GM12878 (cell line): ENCODE results near the gene RPS27L. TPM values are rescaled to one million over a fixed set of nuclear protein-coding genes. Genes with fewer than 3 reads are reported as not detected.
A peak's percentile ranks its signal among the peaks of the same experiment; 100 is the strongest.

Source experiments
- ATAC-seq: fragments of 200-7000 bp; cut with Tn5 transposase; 3 replicates; pipeline ENCODE4 v1.9.1; 2020; ENCODE audit warnings: mild to moderate bottlenecking, moderate library complexity
- BruUV-seq: library from RNA; stranded (reverse); fragments of 400-500 nt; replicated peaks from 2 replicates; lab custom pipeline; 2021; lab: Mats Ljungman, UMichigan
- CTCF ChIA-PET: fragments of 300-600 bp; sonication (Branson Sonifier 250); formaldehyde crosslinking; extraction: SDS; loops from one replicate; lab custom pipeline; 2021; ENCODE audit warnings: inconsistent platforms; lab: Yijun Ruan, JAX
- POLR2A ChIA-PET: fragments of 350-600 bp; formaldehyde crosslinking; extraction: SDS; loops from one replicate; lab custom pipeline; 2021; ENCODE audit warnings: inconsistent platforms; lab: Charles Lee
- RAD21 ChIA-PET: fragments of 300-600 bp; sonication (Branson Sonifier 250); formaldehyde crosslinking; loops from one replicate; lab custom pipeline; 2023; ENCODE audit warnings: antibody characterized with exemption; ENCODE audit not compliant: unreplicated experiment; lab: Charles Lee
- SMC1A ChIA-PET: fragments of 300-600 bp; sonication (Branson Sonifier 250); formaldehyde crosslinking; loops from one replicate; lab custom pipeline; 2023; ENCODE audit not compliant: unreplicated experiment, uncharacterized antibody; lab: Charles Lee
- DNase-seq: peaks from one replicate; pipeline ENCODE4 v3.0.0-alpha.2; 2011; ENCODE audit warnings: low read depth, low spot score
- FAIRE-seq: peaks from 3 replicates; lab custom pipeline; 2011; peaks lifted over from hg19 to GRCh38; lab: Jason Lieb, UNC
- H2AFZ ChIP-seq: 2 replicates; pipeline ENCODE4 v1.6.0; 2011; ENCODE audit warnings: low read depth, low read length, control low read depth; ENCODE audit not compliant: control insufficient read depth
- H3K27ac ChIP-seq: 2 replicates; pipeline ENCODE4 v1.5.1; 2011; ENCODE audit warnings: control low read depth; ENCODE audit not compliant: control insufficient read depth, insufficient read depth
- H3K27me3 ChIP-seq, 2 experiments: replicated peaks in 1 of 2; 2 replicates each; pipeline versions ENCODE4 v1.6.0 to v1.6.1; 2011; ENCODE audit warnings: low read length in 1 of 2; ENCODE audit not compliant: control insufficient read depth in 2 of 2, insufficient read depth in 2 of 2
- H3K36me3 ChIP-seq, 2 experiments: 2 replicates each; pipeline ENCODE4 v1.5.1; 2011; ENCODE audit warnings: low read length in 1 of 2; ENCODE audit not compliant: control insufficient read depth in 2 of 2, insufficient read depth in 2 of 2
- H3K4me1 ChIP-seq: 2 replicates; pipeline ENCODE4 v1.6.1; 2011; ENCODE audit warnings: mild to moderate bottlenecking, low read length, moderate library complexity, mixed read lengths; ENCODE audit not compliant: control insufficient read depth, insufficient read depth
- H3K4me2 ChIP-seq: 2 replicates; pipeline ENCODE4 v1.6.0; 2011; ENCODE audit warnings: control low read depth; ENCODE audit not compliant: control insufficient read depth, insufficient read depth
- H3K4me3 ChIP-seq: fragments of 200-600 bp; sonication (generic); 2 replicates; pipeline ENCODE4 v1.5.1; 2016
- H3K79me2 ChIP-seq: 2 replicates; pipeline ENCODE4 v1.6.0; 2011; ENCODE audit warnings: low read length; ENCODE audit not compliant: control insufficient read depth, insufficient read depth
- H3K9ac ChIP-seq: 2 replicates; pipeline ENCODE4 v1.8.0; 2011; ENCODE audit warnings: low read length, control low read depth, mixed read lengths; ENCODE audit not compliant: control insufficient read depth, insufficient read depth
- H3K9me3 ChIP-seq: replicated peaks from 3 replicates; pipeline ENCODE4 v1.5.1; 2011; ENCODE audit warnings: mild to moderate bottlenecking, low read length; ENCODE audit not compliant: control insufficient read depth, insufficient read depth
- H4K20me1 ChIP-seq: 2 replicates; pipeline ENCODE4 v1.6.0; 2011; ENCODE audit not compliant: control insufficient read depth, insufficient read depth
- BACH1 ChIP-seq: fragments of 450-650 bp; IDR thresholded peaks from 2 replicates; pipeline ENCODE4 v1.6.1; 2017; ENCODE audit warnings: mild to moderate bottlenecking, borderline replicate concordance
- E2F8 ChIP-seq: fragments of 450-650 bp; IDR thresholded peaks from 2 replicates; pipeline ENCODE4 v1.6.1; 2018; ENCODE audit warnings: mild to moderate bottlenecking, low read depth, moderate library complexity; ENCODE audit not compliant: partially characterized antibody
- EGR1 ChIP-seq, 2 experiments: IDR thresholded peaks; 1 replicate in 1 of 2; 2 replicates in 1 of 2; pipeline ENCODE4 v1.6.1; 2011 to 2012; ENCODE audit warnings: low read depth in 2 of 2, low read length in 2 of 2, borderline replicate concordance in 1 of 2, mild to moderate bottlenecking in 1 of 2, moderate library complexity in 1 of 2
- EP300 ChIP-seq, 2 experiments: fragments of 150-350 bp in 1 of 2; IDR thresholded peaks; 2 replicates each; pipeline ENCODE4 v1.6.1; 2011 to 2012; ENCODE audit warnings: low read depth in 2 of 2, low read length in 2 of 2, borderline replicate concordance in 1 of 2, improper control_type of control experiment in 1 of 2, inconsistent platforms in 1 of 2; ENCODE audit not compliant: control insufficient read depth in 1 of 2
- IKZF1 ChIP-seq: fragments of 450-650 bp; conservative IDR thresholded peaks from 2 replicates; pipeline ENCODE4 v1.6.1; 2017; ENCODE audit warnings: antibody characterized with exemption, mild to moderate bottlenecking
- NR2F1 ChIP-seq: fragments of 450-650 bp; conservative IDR thresholded peaks from 2 replicates; pipeline ENCODE4 v1.6.1; 2017; ENCODE audit warnings: mild to moderate bottlenecking
- SMAD1 ChIP-seq: fragments of 450-650 bp; IDR thresholded peaks from 2 replicates; pipeline ENCODE4 v1.6.1; 2018; ENCODE audit warnings: mild to moderate bottlenecking, low read depth; ENCODE audit not compliant: partially characterized antibody
- SMARCA5 ChIP-seq: fragments of 450-650 bp; IDR thresholded peaks from 2 replicates; pipeline ENCODE4 v1.6.1; 2017; ENCODE audit warnings: mild to moderate bottlenecking
- TCF12 ChIP-seq: IDR thresholded peaks from 2 replicates; pipeline ENCODE4 v1.6.1; 2011; ENCODE audit warnings: low read depth, mild to moderate bottlenecking, low read length
- ZNF207 ChIP-seq: fragments of 450-650 bp; IDR thresholded peaks from 2 replicates; pipeline ENCODE4 v1.6.1; 2014; ENCODE audit warnings: antibody characterized with exemption, mild to moderate bottlenecking, borderline replicate concordance
- ZNF384 ChIP-seq: IDR thresholded peaks from 2 replicates; pipeline ENCODE4 v1.6.1; 2012; ENCODE audit warnings: low read depth, mild to moderate bottlenecking, low read length, improper control_type of control experiment, borderline replicate concordance
- ZNF687 ChIP-seq: fragments of 450-650 bp; IDR thresholded peaks from 2 replicates; pipeline ENCODE4 v1.6.1; 2017; ENCODE audit warnings: mild to moderate bottlenecking, moderate library complexity
- WGBS: methylation state at CpG from one replicate; pipeline ENCODE4 v1.1.6; 2016; ENCODE audit warnings: low lambda C conversion rate; ENCODE audit not compliant: insufficient replicate concordance, insufficient coverage; ENCODE audit errors: missing lambda C conversion rate; 5-methylcytosine and 5-hydroxymethylcytosine counted together
- in situ Hi-C: fragments of 300-500 bp; cut with MboI; formaldehyde crosslinking; loops from 9 replicates; pipeline ENCODE4 v1.14.3; 2018; ENCODE audit warnings: mixed read lengths
- intact Hi-C: fragments of 100-400 bp; cut with micrococcal nuclease; formaldehyde crosslinking; loops from one replicate; pipeline ENCODE4 v1.14.2; 2022; ENCODE audit not compliant: unreplicated experiment
- polyA plus RNA-seq, 11 experiments: library from polyadenylated mRNA; depleted of rRNA in 4 of 11; unstranded in 6 of 11; stranded (reverse) in 5 of 11; fragments of >200 nt; fragmentation: Nextera tagmentation in 4 of 11; fragmentation: Illumina TruSeq in 1 of 11; extraction: Ambion mirVana in 4 of 11; extraction: Trizol in 1 of 11; gene quantifications; 1 replicate in 1 of 11; 2 replicates in 10 of 11; pipeline versions ENCODE4 v1.2.1 to v1.2.3, GENCODE V29; 2011 to 2016; ENCODE audit warnings: inconsistent platforms in 2 of 11, missing spikeins in 2 of 11, low read depth in 1 of 11
- total RNA-seq, 4 experiments: library from RNA; depleted of rRNA in 3 of 4; stranded (reverse); fragments of >200 nt in 3 of 4; fragmentation: Illumina TruSeq in 1 of 4; extraction: Trizol in 1 of 4; gene quantifications; 2 replicates each; pipeline versions ENCODE4 v1.2.1 to v1.2.3, GENCODE V29; 2013 to 2021
- TF ChIP-seq, protein P1 (sequence below): fragments of 450-650 bp; IDR thresholded peaks from 2 replicates; pipeline ENCODE4 v1.6.1; 2017; ENCODE audit warnings: low read depth, mild to moderate bottlenecking, moderate library complexity

Gene RPS27L
- total and polyA plus RNA-seq, 10 of the 15 experiments (the other 5 are each of a cell fraction or from before 2014, with no cell fraction given) = 133 to 970 (median 220) TPM

GRCh38 chr15:63122002-63122875, 35.0 kb downstream of the RPS27L start:
- SMC1A ChIA-PET = no interaction called here
- intact Hi-C loops (loop anchor here (5.0 kb wide), 1 partner anchor 35 kb away; the partner anchor contains the start of gene RPS27L), in situ Hi-C loops (no loop called here)
- Histone ChIP-seq H3K4me1 (no peaks in the 10 kb centered on the region), H3K79me2 (peaks cover 6% of the 10 kb centered on the region), H3K4me3 (peak overlapping the region; percentile 85), H3K27me3 (no peaks in the 10 kb centered on the region), H2AFZ (peak overlapping the region; percentile 87), H3K9ac (peak overlapping the region; percentile 56), H3K27ac (peak overlapping the region; percentile 50; the same call in 1 of the 2 replicates), H3K4me2 (peak overlapping the region; percentile 86), H3K36me3 (no peaks in the 10 kb centered on the region; a peak in 2 of 4 replicates), H3K9me3 (peaks cover 15% of the 10 kb centered on the region), H4K20me1 (no peaks in the 10 kb centered on the region)
- ATAC-seq (peak; percentile 97), DNase-seq (peak; percentile 44), FAIRE-seq (peak; percentile 38)
- no TSS peak for BruUV-seq
- RAD21 ChIA-PET = no interaction called here
- 1% methylated on average over 46 of the region's 59 CpGs for WGBS
- CTCF ChIA-PET = no interaction called here
- POLR2A ChIA-PET = no interaction called here
- TF ChIP-seq EP300 (IDR thresholded peaks at IDR 0.05; ENCODE audit: borderline replicate concordance in 1 of 2, control insufficient read depth in 1 of 2, low read depth in 2 of 2, low read length in 2 of 2) (no peak), EGR1 (IDR thresholded peaks at IDR 0.05; ENCODE audit: borderline replicate concordance in 1 of 2, low read depth in 2 of 2, low read length in 2 of 2) (no peak), SMARCA5 (peak; percentile 34; the same call in 1 of the 2 replicates), NR2F1 (peak; percentile 73; the same call in 1 of the 2 replicates), ZNF207 (peak; percentile 70), IKZF1 (peak; percentile 71), ZNF384 (no peak), TCF12 (no peak), ZNF687 (0 out of 2 replicates have a peak, but pooled peaks have one; percentile 32), SMAD1 (no peak), E2F8 (no peak), BACH1 (peak; percentile 59; the same call in 1 of the 2 replicates)
- TF ChIP-seq, protein P1, sequence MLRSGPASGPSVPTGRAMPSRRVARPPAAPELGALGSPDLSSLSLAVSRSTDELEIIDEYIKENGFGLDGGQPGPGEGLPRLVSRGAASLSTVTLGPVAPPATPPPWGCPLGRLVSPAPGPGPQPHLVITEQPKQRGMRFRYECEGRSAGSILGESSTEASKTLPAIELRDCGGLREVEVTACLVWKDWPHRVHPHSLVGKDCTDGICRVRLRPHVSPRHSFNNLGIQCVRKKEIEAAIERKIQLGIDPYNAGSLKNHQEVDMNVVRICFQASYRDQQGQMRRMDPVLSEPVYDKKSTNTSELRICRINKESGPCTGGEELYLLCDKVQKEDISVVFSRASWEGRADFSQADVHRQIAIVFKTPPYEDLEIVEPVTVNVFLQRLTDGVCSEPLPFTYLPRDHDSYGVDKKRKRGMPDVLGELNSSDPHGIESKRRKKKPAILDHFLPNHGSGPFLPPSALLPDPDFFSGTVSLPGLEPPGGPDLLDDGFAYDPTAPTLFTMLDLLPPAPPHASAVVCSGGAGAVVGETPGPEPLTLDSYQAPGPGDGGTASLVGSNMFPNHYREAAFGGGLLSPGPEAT = peak; percentile 45; the same call in 1 of the 2 replicates
